GM21825 (cell line): Measurements from ENCODE around the gene PSMA3.

Experiments
- ATAC-seq: cut with Tn5 transposase; IDR thresholded peaks from one replicate; pipeline ENCODE4 v1.9.1; 2021; ENCODE audit warnings: mild to moderate bottlenecking, moderate library complexity; ENCODE audit not compliant: unreplicated experiment

Gene PSMA3

DNA sequence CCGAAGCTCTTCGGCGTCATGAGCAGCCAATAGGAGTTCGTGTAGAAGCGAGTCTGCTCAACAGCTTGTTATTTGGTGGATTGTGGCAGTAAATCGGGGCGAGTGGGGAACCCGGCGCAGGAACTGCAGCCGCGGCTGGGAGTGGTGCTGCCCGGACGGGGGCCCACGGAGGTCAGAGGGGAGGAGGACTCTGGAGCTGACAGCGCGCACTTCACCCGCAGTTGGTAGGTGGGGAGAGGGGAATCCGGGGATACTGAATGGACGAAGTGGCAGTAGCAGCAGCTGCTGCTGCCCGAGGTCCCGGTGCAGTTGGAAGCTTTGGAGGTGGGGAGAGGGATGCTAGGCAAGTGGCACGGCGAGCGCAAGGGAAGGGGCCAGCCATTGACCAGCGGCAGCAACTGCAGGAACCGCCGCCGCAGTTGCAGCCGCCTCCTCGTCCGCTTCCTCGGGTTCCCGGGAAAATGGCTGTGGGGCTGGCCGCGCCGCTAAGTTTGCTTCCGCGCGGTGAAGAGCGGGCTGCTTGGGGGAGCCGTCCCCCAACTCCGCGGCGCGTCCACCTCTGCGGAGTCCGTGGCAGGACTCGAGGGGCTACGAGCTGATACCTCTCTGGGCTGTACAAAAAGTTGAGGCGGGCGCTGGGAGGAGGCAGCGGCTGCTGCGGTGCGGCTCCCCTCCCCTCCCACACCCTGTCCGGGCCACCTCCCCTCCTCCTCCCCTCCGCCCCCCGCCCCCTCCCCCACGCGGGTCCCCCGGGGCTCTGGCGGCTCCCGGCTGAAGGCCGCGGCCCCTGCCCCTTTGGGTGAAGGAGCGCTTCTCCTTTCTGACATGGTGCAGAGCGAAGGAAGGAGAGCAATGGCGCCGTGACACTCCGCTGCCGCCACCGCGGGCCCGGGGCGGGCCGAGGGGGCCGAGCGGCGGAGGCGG lies 54.1 kb downstream of the PSMA3 start, which contains the start of gene ARID4A:
TSS of gene ARID4A (plus strand) at position 79 of the 924 bp plus-strand sequence. CDS start 1,300 bp downstream, outside the sequence.
- no peak for ATAC-seq

DNA sequence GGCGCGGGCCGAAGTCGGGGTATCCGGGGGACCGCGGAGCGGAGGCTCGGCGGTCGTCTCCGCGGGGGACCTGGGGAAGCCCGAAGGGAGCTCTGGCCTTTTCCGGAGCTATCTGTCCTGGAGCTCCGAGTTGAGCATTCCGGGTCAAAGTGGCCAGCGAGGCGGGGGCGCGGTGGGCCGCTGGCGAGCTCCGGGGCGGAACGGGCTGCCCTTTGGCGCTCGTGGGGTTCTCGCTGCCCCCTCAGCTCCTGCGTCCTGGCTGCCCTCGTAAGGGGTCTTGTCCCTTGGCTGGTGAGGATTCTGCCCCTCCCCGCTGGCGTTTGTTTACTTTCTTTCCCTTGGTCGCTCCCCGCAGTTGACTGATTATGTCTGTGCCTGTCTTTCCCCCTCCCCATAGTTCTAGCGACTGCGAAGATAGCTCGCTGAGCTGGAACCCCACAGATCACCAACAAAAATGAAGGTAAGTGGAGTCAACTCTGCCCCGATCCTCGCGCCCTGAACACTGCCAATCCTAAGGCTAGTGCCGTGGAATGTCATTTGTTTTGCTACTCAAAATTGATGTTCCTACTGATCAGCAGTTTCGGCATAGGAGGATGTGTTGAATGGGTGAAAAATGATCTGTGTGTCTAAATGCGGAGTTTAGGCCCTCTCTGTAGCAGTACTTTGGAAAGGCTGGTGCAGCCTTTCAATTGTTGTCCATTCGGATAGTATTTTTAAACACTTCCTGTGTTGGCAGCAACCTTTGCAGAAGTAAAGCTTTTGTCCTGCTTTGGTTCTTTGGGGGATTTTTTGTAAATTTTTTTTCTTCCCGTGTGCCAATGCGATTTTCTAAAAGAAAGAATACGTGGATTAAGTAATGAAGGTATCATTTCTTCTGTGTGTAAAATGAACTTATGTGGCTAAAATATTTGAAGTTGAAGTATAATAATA lies 55.0 kb downstream of the PSMA3 start:
- ATAC-seq: no peak

DNA sequence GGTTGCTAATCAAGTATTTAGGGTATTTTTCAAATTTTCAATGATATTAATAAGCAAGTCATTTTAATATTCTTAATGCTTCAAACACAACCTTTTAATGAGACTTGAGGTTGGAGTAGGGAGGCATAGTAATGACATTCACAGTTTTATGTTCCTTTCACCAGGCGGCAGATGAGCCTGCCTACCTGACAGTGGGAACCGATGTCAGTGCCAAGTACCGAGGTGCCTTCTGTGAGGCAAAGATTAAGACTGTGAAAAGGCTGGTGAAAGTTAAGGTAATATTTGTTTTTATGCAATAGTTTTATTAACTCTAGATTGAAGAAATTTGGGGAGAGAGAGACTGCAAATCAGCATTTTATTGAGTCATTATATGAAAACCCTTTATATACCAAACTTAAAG lies 56.8 kb downstream of the PSMA3 start:
- ATAC-seq: no peak

DNA sequence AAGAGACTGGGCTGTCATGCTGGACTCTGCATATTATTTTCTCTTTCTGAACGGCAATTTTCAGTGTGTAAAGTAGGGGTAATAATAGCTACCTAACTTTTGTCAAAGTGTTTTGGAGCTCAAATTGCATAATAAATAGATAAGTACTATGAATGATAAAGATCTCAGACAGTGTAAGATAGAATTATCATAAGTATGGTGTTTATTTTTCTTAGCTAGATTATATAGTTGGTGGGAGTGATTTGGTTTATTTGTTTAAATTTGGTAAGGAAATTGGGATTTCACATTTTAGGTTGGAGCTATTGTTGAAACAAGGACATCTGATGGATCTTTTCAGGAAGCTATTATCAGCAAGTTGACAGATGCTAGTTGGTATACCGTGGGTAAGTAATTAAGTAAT lies 61.1 kb downstream of the PSMA3 start:
- ATAC-seq: no peak

DNA sequence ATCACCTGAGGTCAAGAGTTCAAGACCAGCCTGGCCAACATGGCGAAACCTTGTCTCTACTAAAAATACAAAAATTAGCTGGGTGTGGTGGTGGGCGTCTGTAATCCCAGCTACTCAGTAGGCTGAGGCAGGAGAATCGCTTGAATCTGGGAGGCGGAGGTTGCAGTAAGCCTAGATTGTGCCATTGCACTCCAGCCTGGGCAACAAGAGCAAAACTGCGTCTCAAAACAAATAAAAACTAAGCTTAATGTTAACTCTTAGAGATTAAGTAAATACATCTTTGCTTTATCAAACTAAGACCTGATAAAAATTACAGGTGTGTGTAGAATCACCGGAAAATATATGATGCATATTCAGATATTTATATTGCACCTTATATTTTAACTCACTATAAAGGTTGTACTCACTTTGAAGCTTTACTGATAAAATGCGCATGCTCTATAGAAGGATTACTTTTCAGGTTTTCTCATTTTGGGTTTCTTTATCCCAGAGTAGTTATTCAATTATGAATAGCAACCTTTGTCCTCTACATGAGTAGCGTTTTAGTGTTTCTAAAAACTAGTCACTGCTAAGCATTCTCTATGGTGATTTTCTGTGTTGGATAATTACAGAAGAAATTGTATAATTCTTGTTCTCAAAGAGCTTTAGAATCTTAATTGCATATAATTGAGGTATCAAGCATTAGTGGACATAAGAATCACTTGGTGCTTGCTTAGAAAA lies 63.1 kb downstream of the PSMA3 start:
- no peak for ATAC-seq

DNA sequence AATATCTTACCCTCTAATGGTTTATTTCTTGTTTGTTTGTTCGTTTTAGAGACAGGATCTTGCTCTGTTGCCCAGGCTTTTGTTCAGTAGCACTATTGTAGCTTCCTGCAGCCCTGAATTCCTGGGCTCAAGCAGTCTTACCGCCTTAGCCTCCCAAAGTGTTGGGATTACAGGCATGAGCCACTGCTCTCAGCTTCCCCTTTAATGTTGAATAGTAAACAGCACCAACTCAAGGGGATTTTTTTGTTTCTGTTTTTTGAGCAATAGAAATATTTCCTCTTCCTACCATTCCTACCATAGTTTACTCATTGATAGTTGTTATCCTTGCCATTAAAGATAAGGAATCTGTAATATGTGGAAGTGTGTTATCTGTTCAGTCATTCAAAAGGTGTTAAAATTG lies 64.4 kb downstream of the PSMA3 start:
- no peak for ATAC-seq

DNA sequence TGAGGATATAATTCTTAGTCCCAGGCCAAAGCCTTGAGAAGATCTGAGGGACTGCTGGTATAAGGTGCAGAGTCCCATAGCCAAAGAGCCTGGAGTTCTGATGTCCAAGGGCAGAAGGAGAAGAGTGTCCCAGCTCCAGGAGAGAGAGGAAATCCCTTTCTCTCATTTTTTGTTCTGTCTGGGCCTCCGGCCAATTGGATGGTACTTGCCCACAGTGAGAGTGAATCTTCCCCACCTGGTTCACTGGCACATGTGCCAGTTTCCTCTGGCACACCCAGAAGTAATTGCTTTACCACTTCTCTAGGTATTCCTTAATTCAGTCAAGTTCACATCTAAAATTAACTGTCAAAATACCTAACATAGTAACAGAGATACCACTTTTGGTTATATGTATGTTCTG lies 69.1 kb downstream of the PSMA3 start:
- ATAC-seq: no peak

DNA sequence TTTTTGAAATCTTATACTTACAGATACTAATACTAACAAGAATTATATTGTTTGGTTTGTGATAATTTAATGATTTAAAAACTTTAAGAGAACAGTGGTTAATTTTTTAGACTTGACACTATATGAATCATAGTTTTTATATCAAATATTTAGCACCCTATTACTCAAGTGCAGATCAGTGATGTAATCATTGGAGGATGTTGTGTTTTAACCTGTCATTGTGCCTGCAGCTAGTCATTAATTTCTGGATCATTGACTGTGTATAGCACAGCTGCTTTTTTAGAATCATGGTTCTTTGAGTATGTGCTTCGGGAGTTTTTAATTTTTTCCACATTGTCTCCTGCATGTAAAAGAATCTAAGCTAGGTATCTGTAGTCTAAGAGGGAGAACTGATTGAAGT lies 71.0 kb downstream of the PSMA3 start:
- ATAC-seq: no peak
